Loucy (cell line): ENCODE results near the gene TAAR9.

Experiments used
- H2AFZ ChIP-seq: fragments of 200-600 bp; sonication (generic); 2 replicates; pipeline ENCODE4 v1.6.0; 2016; ENCODE audit warnings: antibody characterized with exemption, mild to moderate bottlenecking, low read length, moderate library complexity
- H3F3A ChIP-seq: fragments of 200-600 bp; 2 replicates; pipeline ENCODE4 v1.6.0; 2016; ENCODE audit warnings: antibody characterized with exemption, low read depth, mild to moderate bottlenecking
- H3K27me3 ChIP-seq: fragments of 200-600 bp; sonication (generic); 2 replicates; pipeline ENCODE4 v1.6.1; 2014; ENCODE audit warnings: low read length, mild to moderate bottlenecking; ENCODE audit not compliant: insufficient read depth, poor library complexity, severe bottlenecking
- H3K36me3 ChIP-seq: fragments of 200-600 bp; sonication (generic); 2 replicates; pipeline ENCODE4 v1.6.1; 2016; ENCODE audit warnings: low read length; ENCODE audit not compliant: insufficient read depth
- H3K4me1 ChIP-seq: fragments of 200-600 bp; sonication (generic); 2 replicates; pipeline ENCODE4 v1.5.1; 2014; ENCODE audit warnings: low read length, mild to moderate bottlenecking; ENCODE audit not compliant: insufficient read depth, poor library complexity, severe bottlenecking
- H3K4me2 ChIP-seq: fragments of 200-600 bp; sonication (generic); 2 replicates; pipeline ENCODE4 v1.6.0; 2014; ENCODE audit warnings: antibody characterized with exemption, low read length, low read depth, mild to moderate bottlenecking; ENCODE audit not compliant: poor library complexity, severe bottlenecking
- H3K4me3 ChIP-seq: fragments of 200-600 bp; sonication (generic); 2 replicates; pipeline ENCODE4 v1.5.1; 2014; ENCODE audit warnings: low read length, mild to moderate bottlenecking, mixed read lengths; ENCODE audit not compliant: poor library complexity, severe bottlenecking
- H3K79me2 ChIP-seq: fragments of 200-600 bp; sonication (generic); 2 replicates; pipeline ENCODE4 v1.6.1; 2014; ENCODE audit warnings: low read length; ENCODE audit not compliant: insufficient read depth
- H3K9ac ChIP-seq: fragments of 200-600 bp; sonication (generic); 2 replicates; pipeline ENCODE4 v1.6.0; 2014; ENCODE audit warnings: mild to moderate bottlenecking, low read depth, low read length, moderate library complexity; ENCODE audit not compliant: poor library complexity, severe bottlenecking
- H3K9me2 ChIP-seq: fragments of 200-600 bp; sonication (generic); replicated peaks from 2 replicates; pipeline ENCODE4 v1.6.1; 2016; ENCODE audit warnings: low read depth, low read length, mixed read lengths
- H3K9me3 ChIP-seq: fragments of 200-600 bp; sonication (generic); 2 replicates; pipeline ENCODE4 v1.6.1; 2014; ENCODE audit warnings: mild to moderate bottlenecking, antibody characterized with exemption, low read length, low read depth; ENCODE audit not compliant: insufficient read depth
- H4K20me1 ChIP-seq: fragments of 200-600 bp; sonication (generic); 2 replicates; pipeline ENCODE4 v1.6.0; 2014; ENCODE audit warnings: antibody characterized with exemption, low read length, mild to moderate bottlenecking; ENCODE audit not compliant: insufficient read depth, poor library complexity, severe bottlenecking
- CTCF ChIP-seq: fragments of 200-600 bp; sonication (generic); conservative IDR thresholded peaks from 2 replicates; pipeline ENCODE4 v1.5.1; 2014; ENCODE audit warnings: mild to moderate bottlenecking, antibody characterized with exemption, low read length
- EZH2phosphoT487 ChIP-seq: fragments of 200-600 bp; IDR thresholded peaks from 2 replicates; pipeline ENCODE4 v1.6.1; 2018; ENCODE audit warnings: antibody characterized with exemption, mild to moderate bottlenecking, moderate library complexity, borderline replicate concordance

Gene TAAR9

GRCh38 chr6:132499757-132500156 lies 38.3 kb upstream of the TAAR9 start:
- Histone ChIP-seq H3K4me3 (no peak overlapping the region), H3K4me2 (no peak overlapping the region), H4K20me1 (no peaks in the 10 kb centered on the region), H3K9me3 (no peaks in the 10 kb centered on the region), H3K27me3 (no peaks in the 10 kb centered on the region), H2AFZ (no peak overlapping the region), H3K4me1 (no peaks in the 10 kb centered on the region), H3K9me2 (no peaks in the 10 kb centered on the region), H3F3A (no peaks in the 10 kb centered on the region), H3K9ac (no peak overlapping the region), H3K79me2 (no peaks in the 10 kb centered on the region), H3K36me3 (no peaks in the 10 kb centered on the region)
- no peak for TF ChIP-seq EZH2phosphoT487

- H3K9ac ChIP-seq: no peak overlapping the region
- H3K4me2 ChIP-seq: no peak overlapping the region
- no peaks in the 10 kb centered on the region for H3K4me1 ChIP-seq
- no peak overlapping the region for H2AFZ ChIP-seq
- no peaks in the 10 kb centered on the region for H3K9me3 ChIP-seq
- H3K36me3 ChIP-seq: no peaks in the 10 kb centered on the region
- H4K20me1 ChIP-seq: no peaks in the 10 kb centered on the region
- H3F3A ChIP-seq: no peaks in the 10 kb centered on the region
- H3K27me3 ChIP-seq: no peaks in the 10 kb centered on the region
- H3K9me2 ChIP-seq: no peaks in the 10 kb centered on the region
- H3K79me2 ChIP-seq: no peaks in the 10 kb centered on the region
- TF ChIP-seq CTCF: no peak
- TF ChIP-seq EZH2phosphoT487: no peak
- H3K4me3 ChIP-seq: no peak overlapping the region
These were observed 33.3 kb upstream of the TAAR9 start for GRCh38 chr6:132504757-132505156.

GRCh38 chr6:132505158-132505557 lies 32.9 kb upstream of the TAAR9 start:
- H3K27me3 ChIP-seq: no peaks in the 10 kb centered on the region
- no peaks in the 10 kb centered on the region for H3K79me2 ChIP-seq
- H3K4me2 ChIP-seq: no peak overlapping the region
- no peak overlapping the region for H3K9ac ChIP-seq
- no peaks in the 10 kb centered on the region for H4K20me1 ChIP-seq
- no peaks in the 10 kb centered on the region for H3K9me3 ChIP-seq
- H3K36me3 ChIP-seq: no peaks in the 10 kb centered on the region
- H3K4me1 ChIP-seq: no peaks in the 10 kb centered on the region
- no peak overlapping the region for H2AFZ ChIP-seq
- no peaks in the 10 kb centered on the region for H3F3A ChIP-seq
- TF ChIP-seq CTCF (no peak), EZH2phosphoT487 (no peak)
- H3K4me3 ChIP-seq: no peak overlapping the region
- no peaks in the 10 kb centered on the region for H3K9me2 ChIP-seq

GRCh38 chr6:132506461-132506860 lies 31.6 kb upstream of the TAAR9 start:
- Histone ChIP-seq H3K4me2 (no peak overlapping the region), H3F3A (no peaks in the 10 kb centered on the region), H3K4me3 (no peak overlapping the region), H3K9me2 (no peaks in the 10 kb centered on the region), H3K36me3 (no peaks in the 10 kb centered on the region), H3K9me3 (no peaks in the 10 kb centered on the region), H3K4me1 (no peaks in the 10 kb centered on the region), H3K9ac (no peak overlapping the region), H2AFZ (no peak overlapping the region), H4K20me1 (no peaks in the 10 kb centered on the region), H3K79me2 (no peaks in the 10 kb centered on the region), H3K27me3 (no peaks in the 10 kb centered on the region)
- no peak for TF ChIP-seq EZH2phosphoT487
- no peak for TF ChIP-seq CTCF
